ENCODE results near the gene GATA5.

The GATA5 gene

GRCh38 chr20:62470459-62470858 is 5.3 kb downstream of the GATA5 start:
- no peak for DNase-seq

- no peak for DNase-seq
Observed at GRCh38 chr20:62470001-62470400, 5.8 kb downstream of the GATA5 start.

- DNase-seq = no peak
Observed at GRCh38 chr20:62469352-62469751, 6.4 kb downstream of the GATA5 start.

DNA sequence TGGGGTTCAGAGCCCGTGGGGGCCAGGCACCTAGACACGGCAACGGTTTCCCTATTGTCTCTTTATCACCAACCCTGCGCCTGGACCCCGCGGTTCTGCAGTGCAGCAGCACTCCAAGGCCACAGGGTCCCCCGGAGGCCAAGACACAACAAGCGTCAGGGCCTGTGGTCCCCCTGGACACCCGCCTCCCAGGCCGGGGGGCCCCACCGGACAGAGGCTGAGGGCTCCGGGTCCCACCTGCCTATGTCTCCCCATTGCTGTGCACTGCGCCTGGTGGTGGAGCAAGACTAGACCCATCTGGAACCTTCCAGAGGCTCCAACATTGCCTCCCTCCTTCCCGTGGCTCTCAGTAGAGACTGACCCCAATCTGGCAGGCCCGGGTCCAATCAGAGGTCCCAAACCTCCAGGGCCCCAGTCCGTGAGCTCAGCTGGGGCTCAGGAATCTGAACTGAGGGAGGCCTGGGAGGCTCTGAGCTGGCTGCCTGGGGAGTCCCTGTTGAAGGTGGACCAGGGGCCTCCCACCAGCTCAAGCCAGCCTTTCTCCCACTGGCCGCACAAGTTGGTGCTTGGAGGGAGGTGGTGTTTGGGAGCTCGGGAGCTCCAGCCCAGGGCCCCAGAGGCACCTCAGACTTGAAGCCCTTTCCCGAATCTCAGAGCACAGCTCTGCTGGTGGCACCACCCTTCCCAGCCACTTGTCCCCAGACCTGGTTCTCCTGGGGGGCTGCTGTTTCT is 8.8 kb downstream of the GATA5 start:
- DNase-seq = no peak

GRCh38 chr20:62466072-62466760 is 9.6 kb downstream of the GATA5 start:
- DNase-seq = no peak

- DNase-seq = no peak
Observed at GRCh38 chr20:62464990-62465389, 10.8 kb downstream of the GATA5 start.

GRCh38 chr20:62464425-62464770 is 11.4 kb downstream of the GATA5 start:
- DNase-seq = no peak

GRCh38 chr20:62463651-62464424 is 12.0 kb downstream of the GATA5 start:
- DNase-seq = no peak

DNA sequence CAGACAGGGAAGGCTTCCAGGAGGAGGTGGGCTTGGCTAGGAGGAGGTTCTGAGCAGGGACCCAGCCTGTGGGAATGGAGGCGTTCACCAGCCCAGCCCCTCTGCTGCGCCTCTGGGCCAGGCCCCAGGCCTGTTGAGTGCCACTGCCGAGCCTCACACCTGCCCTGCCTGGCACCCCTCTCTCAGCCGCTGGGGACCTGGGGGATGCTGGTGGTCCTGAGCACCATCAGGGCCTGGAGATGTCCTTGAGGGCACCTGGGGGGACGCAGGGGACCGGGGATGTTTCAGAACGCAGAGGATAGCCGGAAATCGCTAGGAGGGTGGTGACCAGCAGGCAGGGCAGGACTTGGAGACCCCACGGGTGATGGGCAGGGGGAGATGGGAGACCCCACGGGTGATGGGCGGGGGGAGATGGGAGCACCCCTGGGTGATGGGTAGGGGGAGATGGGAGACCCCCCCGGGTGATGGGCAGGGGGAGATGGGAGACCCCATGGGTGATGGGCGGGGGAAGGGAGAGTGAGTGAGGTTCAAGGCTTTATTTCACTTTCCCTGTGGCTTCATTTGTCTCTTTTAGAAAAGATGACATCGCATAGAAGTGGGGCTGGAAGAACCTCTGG is 12.7 kb downstream of the GATA5 start:
- no peak for DNase-seq

DNA sequence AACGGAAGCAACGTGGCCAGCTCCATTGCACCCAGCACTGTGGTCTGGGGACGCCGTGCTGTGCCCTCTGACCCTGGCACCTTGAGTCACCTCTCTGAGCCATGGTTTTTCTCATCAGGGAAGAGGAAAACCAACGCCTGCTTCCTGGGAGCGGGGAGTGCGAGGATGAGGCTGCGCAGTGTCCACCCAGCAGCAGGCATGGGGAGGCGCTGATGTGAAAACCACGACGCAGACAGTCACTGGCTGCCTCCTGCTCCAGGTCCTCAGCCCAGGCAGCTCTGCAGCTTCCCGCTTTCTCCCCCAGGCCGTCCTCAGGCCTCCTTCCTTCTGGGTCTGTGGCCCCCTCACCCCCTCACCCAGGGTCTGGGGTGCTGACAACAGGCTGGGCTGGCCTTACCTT is 14.0 kb downstream of the GATA5 start:
- DNase-seq = no peak

- DNase-seq = no peak
Observed at GRCh38 chr20:62461157-62461556, 14.6 kb downstream of the GATA5 start.

GRCh38 chr20:62460678-62461077 is 15.1 kb downstream of the GATA5 start:
- no peak for DNase-seq

DNA sequence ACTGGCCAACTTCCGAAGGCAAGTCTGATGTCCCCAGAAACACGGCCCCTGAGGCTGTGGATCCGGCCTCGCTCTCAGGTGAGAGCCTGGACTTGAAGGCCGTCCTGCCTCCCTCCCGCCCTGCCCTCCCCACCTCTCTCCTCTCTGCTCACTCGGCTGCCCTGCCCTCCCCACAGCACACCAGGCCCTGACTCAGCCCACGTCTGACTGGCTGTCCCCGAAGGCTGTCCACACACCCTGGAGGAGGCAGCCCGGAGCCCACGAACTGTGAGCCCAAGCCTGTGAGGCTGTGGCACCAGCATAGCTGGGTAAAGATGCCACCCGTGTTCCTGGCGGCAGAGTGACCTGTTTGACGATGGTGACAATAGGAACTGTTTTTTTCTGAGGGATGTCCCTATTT is 16.3 kb downstream of the GATA5 start:
- no peak for DNase-seq

GRCh38 chr20:62458275-62459251 is 17.2 kb downstream of the GATA5 start:
- no peak for DNase-seq

- DNase-seq = no peak
Observed at GRCh38 chr20:62457831-62458230, 18.0 kb downstream of the GATA5 start.

DNA sequence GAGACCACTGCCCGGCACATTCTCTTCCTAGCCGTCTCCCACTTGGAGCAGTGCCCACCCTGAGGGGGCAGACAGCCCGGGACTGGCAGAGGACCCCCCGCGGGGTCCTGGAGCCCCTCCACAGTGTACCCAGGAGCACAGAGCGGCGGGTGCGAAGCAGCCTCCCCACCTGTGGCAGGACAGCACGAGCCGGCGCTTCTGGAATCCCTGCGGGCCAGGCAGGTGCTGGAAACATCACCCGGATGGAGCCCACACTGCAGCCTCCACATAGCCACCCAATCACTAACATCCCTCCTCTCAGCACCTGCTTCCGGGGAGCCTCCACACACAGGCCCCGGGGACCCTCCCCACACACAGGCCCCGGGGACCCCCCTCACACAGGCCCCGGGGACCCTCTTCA is 18.7 kb downstream of the GATA5 start:
- DNase-seq = no peak

DNA sequence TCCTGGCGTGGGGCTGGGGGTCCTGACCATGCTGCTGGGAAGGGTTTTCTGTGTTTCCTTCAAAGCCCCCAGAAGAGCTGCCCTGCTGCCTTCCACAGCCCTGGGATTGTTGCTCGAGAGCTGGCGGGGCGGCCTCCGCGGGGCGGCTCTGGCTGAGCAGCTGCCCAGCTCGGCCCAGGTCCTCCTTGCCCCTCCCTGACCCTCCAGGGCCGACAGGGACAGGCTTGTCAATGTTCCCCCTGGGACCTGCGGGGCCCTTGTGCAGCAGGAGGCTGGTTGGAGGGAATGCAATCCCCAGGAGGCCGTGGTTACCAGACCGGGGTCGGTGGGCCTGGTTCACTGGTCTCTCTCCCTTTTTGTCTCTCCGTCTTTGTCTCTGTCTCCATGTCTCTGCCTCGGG is 19.9 kb downstream of the GATA5 start:
- DNase-seq = no peak

DNA sequence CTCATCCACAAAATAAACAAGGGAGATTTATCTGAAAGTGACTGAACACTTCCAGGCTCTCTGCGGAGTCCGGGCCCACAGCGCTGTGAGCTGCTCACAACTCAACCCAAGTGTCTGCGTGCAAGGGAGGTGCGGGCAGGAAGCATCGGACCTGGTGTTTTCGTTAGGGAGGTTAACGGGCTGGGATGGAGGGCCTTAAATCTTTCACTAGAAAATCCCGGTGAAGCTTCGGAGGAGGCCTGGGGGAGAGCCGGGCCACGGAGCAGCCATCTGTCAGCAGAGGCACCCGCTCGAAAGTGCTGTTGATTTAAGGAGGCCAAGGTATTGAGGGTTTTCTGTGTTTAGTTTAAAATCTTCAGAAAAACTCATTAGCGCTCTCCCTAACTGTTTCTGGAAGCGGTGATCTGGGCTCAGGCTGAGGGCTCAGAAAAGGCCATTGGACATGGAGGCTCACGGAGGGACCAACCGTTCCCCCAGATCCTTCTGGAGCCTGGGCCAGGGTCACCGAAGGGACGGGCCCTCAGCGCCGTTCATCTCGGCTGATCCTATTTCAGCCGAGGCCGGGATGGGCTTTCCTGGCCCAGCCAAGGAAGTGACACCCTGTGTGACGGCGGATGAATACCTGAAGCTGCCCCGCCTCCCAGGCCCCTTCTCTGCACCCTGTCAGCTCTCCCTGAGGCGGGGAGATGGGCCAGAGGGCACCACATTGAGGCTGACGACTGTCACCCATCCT is 20.7 kb downstream of the GATA5 start:
- no peak for DNase-seq

DNA sequence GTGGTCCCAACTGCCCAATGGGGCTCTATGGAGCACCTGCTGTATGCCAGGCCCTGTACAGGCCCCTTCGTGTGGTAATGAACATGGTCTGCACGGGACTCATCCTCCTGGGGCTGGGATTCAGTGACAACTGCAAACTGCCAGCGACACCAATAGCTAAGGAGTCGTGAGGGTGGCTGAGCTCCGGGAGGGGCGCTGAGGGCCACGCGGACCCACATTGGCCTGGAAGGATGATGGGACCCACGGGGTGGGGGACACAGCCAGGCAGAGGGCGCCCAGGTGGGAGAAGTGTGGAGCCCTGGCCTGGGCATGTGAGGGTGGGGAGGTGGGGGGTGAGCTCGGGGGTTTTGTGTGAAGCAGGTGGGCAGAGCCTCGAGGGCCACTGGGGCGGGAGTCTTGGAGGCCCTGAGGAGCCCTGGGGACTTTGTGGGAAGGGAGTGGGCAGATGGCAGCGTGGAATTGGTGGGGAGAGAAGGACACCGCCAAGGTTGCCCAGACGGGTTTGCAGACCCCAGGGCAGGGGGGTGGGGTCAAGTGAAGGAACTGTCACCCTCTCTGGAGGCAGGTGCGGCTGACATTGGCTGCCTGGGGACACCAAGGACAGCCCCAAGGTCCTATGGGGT is 22.5 kb downstream of the GATA5 start:
- DNase-seq = no peak

DNA sequence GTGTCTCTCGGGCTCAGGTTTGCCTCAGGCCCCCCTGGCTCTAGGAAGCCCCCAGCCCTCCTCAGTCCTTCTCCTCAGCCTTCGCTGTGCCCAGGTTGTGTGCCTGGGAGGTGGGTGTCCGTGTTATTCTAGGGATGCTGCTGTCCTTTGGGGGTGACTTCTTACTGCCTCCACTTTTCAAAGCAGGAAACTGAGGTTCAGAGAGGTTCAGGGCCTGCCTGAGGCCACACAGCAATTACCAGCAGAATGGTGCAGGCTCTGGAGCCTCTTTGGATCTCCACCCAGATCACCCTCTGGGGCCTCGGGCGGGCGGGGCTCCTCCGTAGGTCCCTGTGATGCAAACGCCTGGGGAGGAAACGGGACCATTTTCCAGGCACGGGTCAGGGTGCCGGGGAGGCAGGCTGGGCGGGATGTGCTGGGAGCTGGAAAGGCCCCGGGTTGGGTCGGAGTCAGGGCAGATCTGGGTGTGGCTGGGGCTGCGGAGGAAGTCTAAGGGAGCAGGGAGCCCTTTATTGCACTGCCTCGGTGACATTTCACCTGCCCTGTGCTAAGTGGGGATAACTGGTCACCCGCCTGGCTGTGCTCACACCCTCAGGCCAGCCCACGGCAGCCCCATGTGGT is 23.2 kb downstream of the GATA5 start:
- DNase-seq = no peak

DNA sequence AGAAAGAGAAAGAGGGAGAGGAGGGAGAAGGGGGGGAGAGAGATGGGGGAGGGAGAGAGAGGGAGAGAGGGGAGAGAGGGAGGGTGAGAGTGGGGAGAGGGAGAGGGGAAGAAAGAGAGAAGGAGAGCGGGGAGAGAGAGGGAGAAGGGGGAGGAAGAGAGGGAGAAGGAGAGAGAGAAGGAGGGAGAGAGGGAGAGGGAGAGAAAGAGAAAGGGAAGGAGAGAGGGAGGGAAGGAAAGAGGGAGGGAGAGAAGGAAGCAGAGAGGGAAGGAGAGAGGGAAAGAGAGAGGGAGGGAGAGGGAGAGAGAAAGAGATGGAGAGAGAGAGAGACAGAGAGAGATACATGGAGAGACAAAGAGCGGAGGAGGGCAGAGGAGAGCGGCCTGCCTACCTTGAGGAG is 23.8 kb downstream of the GATA5 start:
- no peak for DNase-seq

Data from DMS79 (cell line).